Measurements from ENCODE around the gene SEMA3A. TPM values are rescaled to one million over a fixed set of nuclear protein-coding genes. Genes with fewer than 3 reads are reported as not detected.

The SEMA3A gene
- polyA plus RNA-seq, 1 experiment: 6.8 TPM

DNA sequence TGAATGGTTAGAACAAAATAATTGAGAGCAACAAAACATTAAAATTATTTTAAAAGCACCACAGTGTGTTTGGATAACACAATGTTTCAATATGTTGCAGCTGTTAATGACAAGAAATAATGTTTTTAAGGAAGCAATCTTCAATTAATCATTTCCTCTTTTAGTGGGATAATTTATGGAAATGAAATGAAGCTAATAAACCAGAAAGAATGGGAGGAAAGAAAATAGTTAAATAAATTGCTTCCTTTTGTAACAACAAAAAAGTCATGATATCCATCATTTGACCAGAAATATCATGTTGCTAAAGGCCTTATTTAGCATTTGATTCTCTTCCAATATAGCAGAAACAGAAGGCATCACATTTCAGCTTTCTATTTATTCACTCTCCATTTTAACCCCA is 224.5 kb downstream of the SEMA3A start:
- Histone ChIP-seq H3K27me3 (ENCODE audit: control insufficient read depth, insufficient read depth, low read length) (no peaks in the 10 kb centered on the region), H3K36me3 (ENCODE audit: control insufficient read depth, insufficient read depth, low read length) (no peaks in the 10 kb centered on the region), H3K4me3 (ENCODE audit: low read depth, low read length) (no peak overlapping the region)
- TF ChIP-seq, protein P1, sequence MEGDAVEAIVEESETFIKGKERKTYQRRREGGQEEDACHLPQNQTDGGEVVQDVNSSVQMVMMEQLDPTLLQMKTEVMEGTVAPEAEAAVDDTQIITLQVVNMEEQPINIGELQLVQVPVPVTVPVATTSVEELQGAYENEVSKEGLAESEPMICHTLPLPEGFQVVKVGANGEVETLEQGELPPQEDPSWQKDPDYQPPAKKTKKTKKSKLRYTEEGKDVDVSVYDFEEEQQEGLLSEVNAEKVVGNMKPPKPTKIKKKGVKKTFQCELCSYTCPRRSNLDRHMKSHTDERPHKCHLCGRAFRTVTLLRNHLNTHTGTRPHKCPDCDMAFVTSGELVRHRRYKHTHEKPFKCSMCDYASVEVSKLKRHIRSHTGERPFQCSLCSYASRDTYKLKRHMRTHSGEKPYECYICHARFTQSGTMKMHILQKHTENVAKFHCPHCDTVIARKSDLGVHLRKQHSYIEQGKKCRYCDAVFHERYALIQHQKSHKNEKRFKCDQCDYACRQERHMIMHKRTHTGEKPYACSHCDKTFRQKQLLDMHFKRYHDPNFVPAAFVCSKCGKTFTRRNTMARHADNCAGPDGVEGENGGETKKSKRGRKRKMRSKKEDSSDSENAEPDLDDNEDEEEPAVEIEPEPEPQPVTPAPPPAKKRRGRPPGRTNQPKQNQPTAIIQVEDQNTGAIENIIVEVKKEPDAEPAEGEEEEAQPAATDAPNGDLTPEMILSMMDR (IDR thresholded peaks at IDR 0.05; ENCODE audit: insufficient read depth, low read depth, low read length): no peak
- no peak for DNase-seq (ENCODE audit: low read depth)
- CTCF ChIA-PET: no interaction called here
- POLR2A ChIA-PET: no interaction called here

DNA sequence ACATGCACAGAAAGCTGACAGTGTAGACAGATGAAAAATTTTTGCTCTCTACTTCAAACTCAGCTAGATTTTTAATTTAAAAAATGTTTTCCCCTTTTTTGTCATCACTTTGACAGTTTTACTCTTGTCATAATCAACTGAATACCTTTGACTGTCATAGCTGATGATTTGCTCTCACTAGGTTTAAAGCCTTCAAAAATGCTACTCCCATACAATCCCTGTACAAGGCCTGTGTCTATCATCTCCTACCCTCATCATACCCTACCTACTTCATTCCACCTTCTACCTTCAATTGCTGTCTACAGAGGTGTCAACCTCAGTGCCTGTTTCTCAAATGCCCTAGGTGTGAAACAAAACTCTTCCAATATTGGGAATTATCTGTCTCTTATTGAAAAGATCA is 230.3 kb downstream of the SEMA3A start:
- ChIA-PET POLR2A (no interaction called here), CTCF (interaction anchor here (1.0 to 1.1 kb wide), 2 partner anchors 28 to 1060 kb away, joined by 3 to 4 read pairs; no protein-coding TSS in a partner anchor)
- DNase-seq (ENCODE audit: low read depth): no peak
- Histone ChIP-seq H3K4me3 (ENCODE audit: low read depth, low read length) (no peak overlapping the region), H3K27me3 (ENCODE audit: control insufficient read depth, insufficient read depth, low read length) (no peaks in the 10 kb centered on the region), H3K36me3 (ENCODE audit: control insufficient read depth, insufficient read depth, low read length) (no peaks in the 10 kb centered on the region)
- TF ChIP-seq, protein P1 (IDR thresholded peaks at IDR 0.05; ENCODE audit: insufficient read depth, low read depth, low read length): no peak

DNA sequence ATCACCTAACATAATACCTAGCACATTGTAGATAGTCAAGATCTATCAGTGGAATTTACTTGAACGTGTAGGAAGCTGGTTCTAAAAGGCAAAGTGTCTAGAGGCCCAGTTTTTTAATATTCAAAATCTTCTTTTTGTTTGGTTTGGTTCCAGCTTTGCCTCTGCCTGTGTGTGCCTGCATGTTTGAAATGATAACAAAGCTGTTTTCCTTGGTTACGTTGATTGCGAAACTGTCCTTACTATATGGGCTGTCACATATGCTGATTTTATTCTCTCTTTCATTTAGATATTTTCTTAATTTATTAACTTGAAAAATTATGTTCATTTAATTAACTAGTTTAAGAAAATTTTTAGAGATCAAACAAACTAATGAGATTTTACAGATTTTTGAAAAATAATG is 237.3 kb downstream of the SEMA3A start:
- Histone ChIP-seq H3K36me3 (ENCODE audit: control insufficient read depth, insufficient read depth, low read length) (no peaks in the 10 kb centered on the region), H3K27me3 (ENCODE audit: control insufficient read depth, insufficient read depth, low read length) (no peaks in the 10 kb centered on the region), H3K4me3 (ENCODE audit: low read depth, low read length) (no peak overlapping the region)
- TF ChIP-seq, protein P1 (IDR thresholded peaks at IDR 0.05; ENCODE audit: insufficient read depth, low read depth, low read length): no peak
- POLR2A ChIA-PET: no interaction called here
- CTCF ChIA-PET: interaction anchor here (0.6 to 3.5 kb wide), 3 partner anchors 10 to 1526 kb away, joined by 3 to 24 read pairs (median 3); no protein-coding TSS in a partner anchor
- no peak for DNase-seq (ENCODE audit: low read depth)

DNA sequence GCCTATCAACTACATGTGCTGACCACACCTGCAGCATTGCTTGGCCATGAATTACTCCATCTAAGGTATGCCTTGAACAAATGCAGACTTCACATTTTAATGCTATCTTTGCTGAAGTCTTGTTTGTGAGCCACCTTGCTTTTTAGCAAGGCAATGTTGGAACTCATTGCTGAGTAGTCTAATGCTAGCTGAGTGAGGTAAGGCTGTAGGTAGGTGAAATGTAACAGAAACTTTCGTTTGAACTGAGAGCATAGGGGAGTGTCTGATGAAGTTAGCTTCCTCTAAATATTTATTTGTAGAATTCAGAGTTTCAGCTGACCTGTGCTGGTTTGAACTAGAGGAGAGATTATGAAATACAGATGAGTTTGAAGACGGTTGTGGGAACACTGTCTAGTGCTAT is 238.5 kb downstream of the SEMA3A start:
- Histone ChIP-seq H3K4me3 (ENCODE audit: low read depth, low read length) (no peak overlapping the region), H3K36me3 (ENCODE audit: control insufficient read depth, insufficient read depth, low read length) (no peaks in the 10 kb centered on the region), H3K27me3 (ENCODE audit: control insufficient read depth, insufficient read depth, low read length) (no peaks in the 10 kb centered on the region)
- ChIA-PET CTCF (interaction anchor here (0.7 to 3.5 kb wide), 4 partner anchors 19 to 1066 kb away, joined by 3 to 24 read pairs (median 4); no protein-coding TSS in a partner anchor), POLR2A (no interaction called here)
- DNase-seq (ENCODE audit: low read depth): no peak
- TF ChIP-seq, protein P1 (IDR thresholded peaks at IDR 0.05; ENCODE audit: insufficient read depth, low read depth, low read length): no peak

DNA sequence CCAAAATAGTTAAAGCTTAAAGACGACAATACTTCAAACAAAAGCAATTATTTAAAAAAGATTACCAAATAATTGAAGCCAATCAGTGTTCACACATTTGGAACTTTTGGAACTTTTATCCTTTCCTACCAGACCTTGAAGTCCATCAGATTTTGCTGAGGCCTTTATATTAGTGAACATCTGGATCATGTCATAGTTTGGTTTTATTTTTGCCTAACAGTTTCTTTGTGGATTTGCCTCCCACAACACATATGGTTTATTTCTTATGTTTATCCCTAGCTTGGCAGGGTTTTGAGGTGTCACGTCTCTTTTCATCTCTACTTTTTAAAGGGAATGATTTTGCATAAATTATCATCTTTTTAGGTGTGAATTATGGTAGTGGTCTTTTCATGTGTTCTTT is 242.4 kb downstream of the SEMA3A start:
- TF ChIP-seq, protein P1 (IDR thresholded peaks at IDR 0.05; ENCODE audit: insufficient read depth, low read depth, low read length): no peak
- POLR2A ChIA-PET: no interaction called here

More for the DNA sequence above, 242.4 kb downstream of the SEMA3A start:
- no peaks in the 10 kb centered on the region for H3K36me3 ChIP-seq (ENCODE audit: control insufficient read depth, insufficient read depth, low read length)
- no peak for DNase-seq (ENCODE audit: low read depth)
- H3K27me3 ChIP-seq (ENCODE audit: control insufficient read depth, insufficient read depth, low read length): no peaks in the 10 kb centered on the region
- H3K4me3 ChIP-seq (ENCODE audit: low read depth, low read length): no peak overlapping the region
- CTCF ChIA-PET: interaction anchor here (1.3 kb wide), 1 partner anchor 16 kb away, joined by 6 read pairs; no protein-coding TSS in a partner anchor
